ENCODE measurements around the gene TRAP1.
"Not testable (repeated sequence)": the region's sequence is repeated elsewhere in the genome, so short reads cannot be mapped to it uniquely, and the experiment has no call there.

The TRAP1 gene

DNA sequence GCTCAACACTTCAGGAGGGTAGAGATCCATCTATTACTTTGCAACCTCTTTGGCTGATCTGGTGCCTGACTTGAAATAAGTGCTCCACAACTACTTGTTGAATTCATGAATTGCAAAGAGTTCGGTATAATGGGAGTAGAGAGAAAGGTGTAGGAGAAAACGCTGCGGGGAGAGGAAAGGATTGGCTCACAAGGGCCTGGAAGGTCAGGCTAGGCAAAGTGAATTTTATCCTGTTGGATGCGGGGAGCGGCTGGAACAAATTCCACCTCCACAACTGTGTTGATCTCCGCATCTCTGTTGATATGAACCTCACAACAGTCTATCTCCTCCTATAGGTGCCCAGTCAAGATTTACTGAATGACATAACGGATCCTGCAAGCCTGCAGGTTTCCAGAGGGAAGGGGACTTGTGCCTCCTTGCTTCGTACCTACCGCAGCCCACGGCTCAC, 106.6 kb downstream of the TRAP1 start:
- no peak overlapping the region for H3K4ac ChIP-seq (ENCODE audit: low read depth, low read length)
- H3K27ac ChIP-seq (ENCODE audit: low read depth, low read length) = no peak overlapping the region
- no peak overlapping the region for H4K8ac ChIP-seq (ENCODE audit: low read depth, low read length)
- WGBS (ENCODE audit: extremely low coverage, insufficient coverage, low lambda C conversion rate) = no CpG with 5 or more reads among the region's 10 CpGs
- peak overlapping the region; percentile 92 for H3K9ac ChIP-seq (ENCODE audit: low read length)
- H3K4me1 ChIP-seq (ENCODE audit: control insufficient read depth, low read depth, low read length) = no peaks in the 10 kb centered on the region
- peak overlapping the region; percentile 94 for H3K56ac ChIP-seq (ENCODE audit: low read length)
- H3K79me1 ChIP-seq (ENCODE audit: low read length) = peaks cover 9% of the 10 kb centered on the region
- no peaks in the 10 kb centered on the region for H3K36me3 ChIP-seq (ENCODE audit: control insufficient read depth, insufficient read depth, low read length)
- peak overlapping the region; percentile 95 for H3K4me3 ChIP-seq (ENCODE audit: low read length)
- no peak overlapping the region for H2BK120ac ChIP-seq (ENCODE audit: low read depth, low read length)
- peak overlapping the region; percentile 91 for H3K18ac ChIP-seq (ENCODE audit: low read length)
- peak; percentile 46 for DNase-seq
- no peak overlapping the region for H2AK5ac ChIP-seq (ENCODE audit: low read length)
- no peak overlapping the region for H2BK15ac ChIP-seq (replicated peaks; ENCODE audit: low read depth)
- no peak overlapping the region for H3K23ac ChIP-seq (ENCODE audit: low read length)
- peak overlapping the region; percentile 89 for H3K4me2 ChIP-seq (ENCODE audit: low read length)
- peaks cover 24% of the 10 kb centered on the region for H3K79me2 ChIP-seq (ENCODE audit: control insufficient read depth, insufficient read depth, low read length)
- no peak overlapping the region for H2BK5ac ChIP-seq (ENCODE audit: low read length)
- no peak overlapping the region for H4K5ac ChIP-seq (ENCODE audit: low read length)
- no peaks in the 10 kb centered on the region for H3K27me3 ChIP-seq (ENCODE audit: insufficient read depth, low read length, poor library complexity)

DNA sequence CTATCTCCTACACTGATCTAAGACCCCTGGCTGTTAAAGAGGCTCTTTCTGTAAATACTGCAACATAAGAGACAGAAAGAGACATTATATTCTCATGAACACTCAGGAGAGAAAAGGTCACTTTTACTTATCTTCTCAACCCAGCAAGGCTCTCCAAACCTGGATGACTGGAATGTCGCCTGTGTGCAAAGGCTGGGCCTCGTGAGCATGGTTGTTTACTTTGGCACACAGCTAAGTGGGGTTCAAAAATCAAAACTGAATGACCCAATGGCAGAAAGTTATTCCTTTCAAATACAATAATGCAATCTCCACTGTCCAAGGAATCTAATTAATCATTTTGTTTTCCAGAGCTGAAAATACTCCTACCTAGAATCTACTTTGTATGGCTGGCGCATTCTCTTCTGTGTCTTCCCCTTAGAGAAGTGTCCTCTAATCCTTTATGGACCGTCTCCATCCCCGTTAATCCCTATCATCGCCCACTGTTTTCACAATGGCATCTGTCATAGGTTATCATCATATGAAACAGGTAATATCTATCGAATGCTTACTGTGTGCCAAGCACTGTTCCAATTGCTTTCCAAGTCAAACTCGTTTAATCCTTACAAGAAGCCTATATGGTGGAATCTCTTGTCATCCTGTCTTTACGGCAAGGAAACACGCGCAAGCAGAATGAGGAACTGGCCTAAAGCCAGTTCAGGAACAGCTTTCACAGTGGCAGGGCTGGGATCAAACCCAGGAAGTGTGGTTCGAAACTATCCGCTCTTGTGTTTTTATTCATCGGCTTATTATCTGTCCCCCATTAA, 107.2 kb downstream of the TRAP1 start:
- no peaks in the 10 kb centered on the region for H3K36me3 ChIP-seq (ENCODE audit: control insufficient read depth, insufficient read depth, low read length)
- H2BK15ac ChIP-seq (replicated peaks; ENCODE audit: low read depth) = no peak overlapping the region
- H3K79me1 ChIP-seq (ENCODE audit: low read length) = peaks cover 6% of the 10 kb centered on the region
- H3K23ac ChIP-seq (ENCODE audit: low read length) = no peak overlapping the region
- no peak overlapping the region for H3K4ac ChIP-seq (ENCODE audit: low read depth, low read length)
- DNase-seq = no peak
- H3K9ac ChIP-seq (ENCODE audit: low read length) = peak overlapping the region; percentile 92
- no peaks in the 10 kb centered on the region for H3K27me3 ChIP-seq (ENCODE audit: insufficient read depth, low read length, poor library complexity)
- no peak overlapping the region for H3K18ac ChIP-seq (ENCODE audit: low read length)
- no peak overlapping the region for H3K4me2 ChIP-seq (ENCODE audit: low read length)
- H4K5ac ChIP-seq (ENCODE audit: low read length) = no peak overlapping the region
- no peak overlapping the region for H4K8ac ChIP-seq (ENCODE audit: low read depth, low read length)
- peak overlapping the region; percentile 25 for H3K56ac ChIP-seq (ENCODE audit: low read length)
- H2BK5ac ChIP-seq (ENCODE audit: low read length) = no peak overlapping the region
- no peak overlapping the region for H2AK5ac ChIP-seq (ENCODE audit: low read length)
- H3K79me2 ChIP-seq (ENCODE audit: control insufficient read depth, insufficient read depth, low read length) = peaks cover 21% of the 10 kb centered on the region
- no CpG with 5 or more reads among the region's 14 CpGs for WGBS (ENCODE audit: extremely low coverage, insufficient coverage, low lambda C conversion rate)
- no peak overlapping the region for H3K4me3 ChIP-seq (ENCODE audit: low read length)
- H3K4me1 ChIP-seq (ENCODE audit: control insufficient read depth, low read depth, low read length) = no peaks in the 10 kb centered on the region
- H2BK120ac ChIP-seq (ENCODE audit: low read depth, low read length) = no peak overlapping the region
- no peak overlapping the region for H3K27ac ChIP-seq (ENCODE audit: low read depth, low read length)

DNA sequence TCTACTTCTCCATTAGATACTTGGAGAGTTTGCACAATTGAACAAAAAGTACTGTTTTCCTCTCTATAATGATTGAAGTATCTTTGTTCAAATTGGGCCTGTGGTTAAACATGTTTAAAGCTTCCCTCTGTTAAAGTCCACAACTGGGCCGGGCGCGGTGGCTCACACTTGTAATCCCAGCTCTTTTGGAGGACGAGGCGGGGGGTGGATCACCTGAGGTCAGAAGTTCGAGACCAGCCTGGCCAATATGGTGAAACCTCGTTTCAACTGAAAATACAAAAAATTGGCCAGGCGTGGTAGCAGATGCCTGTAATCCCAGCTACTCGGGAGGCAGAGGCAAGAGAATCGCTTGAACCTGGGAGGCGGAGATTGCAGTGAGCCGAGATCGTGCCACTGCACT, 108.3 kb downstream of the TRAP1 start:
- not testable (repeated sequence) for H3K27me3 ChIP-seq (ENCODE audit: insufficient read depth, low read length, poor library complexity); H3K23ac ChIP-seq (ENCODE audit: low read length)
- no CpG with 5 or more reads among the region's 13 CpGs for WGBS (ENCODE audit: extremely low coverage, insufficient coverage, low lambda C conversion rate)

DNA sequence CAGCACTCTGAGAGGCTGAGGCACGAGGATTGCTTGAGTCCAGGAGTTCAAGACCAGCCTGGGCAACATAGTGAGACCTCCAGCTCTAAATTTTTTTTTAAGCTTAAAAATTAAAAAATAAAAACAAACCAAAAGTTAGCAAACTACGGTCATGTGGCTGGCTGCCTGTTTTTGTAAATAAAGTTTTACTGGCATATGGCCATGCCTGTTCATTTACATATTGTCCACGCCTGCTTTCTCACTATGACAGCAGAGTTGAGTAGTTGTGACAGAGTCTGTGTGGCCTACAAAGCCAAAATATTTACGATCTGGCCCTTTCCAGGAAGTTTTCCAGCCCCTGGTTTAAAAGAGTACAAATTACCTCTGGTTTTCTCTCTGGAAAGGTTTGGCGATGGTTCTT, 109.3 kb downstream of the TRAP1 start:
- Histone ChIP-seq H4K8ac (ENCODE audit: low read depth, low read length) (no peak overlapping the region), H3K79me2 (ENCODE audit: control insufficient read depth, insufficient read depth, low read length) (peaks cover 9% of the 10 kb centered on the region), H2BK15ac (replicated peaks; ENCODE audit: low read depth) (no peak overlapping the region), H2BK120ac (ENCODE audit: low read depth, low read length) (no peak overlapping the region), H3K18ac (ENCODE audit: low read length) (no peak overlapping the region), H3K79me1 (ENCODE audit: low read length) (peaks cover 1% of the 10 kb centered on the region), H3K4me3 (ENCODE audit: low read length) (no peak overlapping the region), H2BK5ac (ENCODE audit: low read length) (no peak overlapping the region), H4K5ac (ENCODE audit: low read length) (no peak overlapping the region), H3K36me3 (ENCODE audit: control insufficient read depth, insufficient read depth, low read length) (no peaks in the 10 kb centered on the region), H3K27ac (ENCODE audit: low read depth, low read length) (no peak overlapping the region), H3K4ac (ENCODE audit: low read depth, low read length) (no peak overlapping the region), H3K56ac (ENCODE audit: low read length) (no peak overlapping the region), H3K4me2 (ENCODE audit: low read length) (no peak overlapping the region), H2AK5ac (ENCODE audit: low read length) (no peak overlapping the region), H3K4me1 (ENCODE audit: control insufficient read depth, low read depth, low read length) (no peaks in the 10 kb centered on the region), H3K9ac (ENCODE audit: low read length) (no peak overlapping the region), H3K23ac (ENCODE audit: low read length) (no peak overlapping the region), H3K27me3 (ENCODE audit: insufficient read depth, low read length, poor library complexity) (no peaks in the 10 kb centered on the region)
- no CpG with 5 or more reads among the region's 5 CpGs for WGBS (ENCODE audit: extremely low coverage, insufficient coverage, low lambda C conversion rate)
- DNase-seq = no peak

More for the DNA sequence above, 108.3 kb downstream of the TRAP1 start:
- H3K27ac ChIP-seq (ENCODE audit: low read depth, low read length); H2BK5ac ChIP-seq (ENCODE audit: low read length); H3K18ac ChIP-seq (ENCODE audit: low read length); H4K5ac ChIP-seq (ENCODE audit: low read length); H4K8ac ChIP-seq (ENCODE audit: low read depth, low read length); DNase-seq; H3K4me1 ChIP-seq (ENCODE audit: control insufficient read depth, low read depth, low read length); H3K4ac ChIP-seq (ENCODE audit: low read depth, low read length); H3K4me2 ChIP-seq (ENCODE audit: low read length); H2BK15ac ChIP-seq (replicated peaks; ENCODE audit: low read depth); H3K9ac ChIP-seq (ENCODE audit: low read length); H3K79me1 ChIP-seq (ENCODE audit: low read length); H2AK5ac ChIP-seq (ENCODE audit: low read length); H3K4me3 ChIP-seq (ENCODE audit: low read length); H3K56ac ChIP-seq (ENCODE audit: low read length); H3K36me3 ChIP-seq (ENCODE audit: control insufficient read depth, insufficient read depth, low read length); H2BK120ac ChIP-seq (ENCODE audit: low read depth, low read length): not testable (repeated sequence)
- H3K79me2 ChIP-seq (ENCODE audit: control insufficient read depth, insufficient read depth, low read length) = peaks cover 14% of the 10 kb centered on the region
